Memory B cell (primary cell): ENCODE data around the gene SHH.

Source experiments
- ATAC-seq: fragments of 150-1000 bp; cut with Tn5 transposase; 2 replicates; pipeline ENCODE4 v1.10.0; 2021; ENCODE audit warnings: low read depth, mild to moderate bottlenecking, moderate library complexity
- DNase-seq, 2 donors: peaks; one replicate each; pipeline ENCODE4 v3.0.0; 2022; ENCODE audit warnings: low spot score in 2 of 2
- H3K27ac Mint-ChIP-seq: one replicate; pipeline ENCODE4 v1.8.0; 2022; ENCODE audit warnings: mild to moderate bottlenecking, moderate library complexity, mixed read lengths
- H3K27me3 Mint-ChIP-seq: one replicate; pipeline ENCODE4 v1.8.0; 2022; ENCODE audit warnings: mixed read lengths
- H3K36me3 Mint-ChIP-seq: one replicate; pipeline ENCODE4 v1.8.0; 2022; ENCODE audit warnings: mild to moderate bottlenecking, mixed read lengths
- H3K4me1 Mint-ChIP-seq: one replicate; pipeline ENCODE4 v1.8.0; 2022; ENCODE audit warnings: mixed read lengths
- H3K4me3 Mint-ChIP-seq: one replicate; pipeline ENCODE4 v1.8.0; 2022; ENCODE audit warnings: mild to moderate bottlenecking, moderate library complexity, mixed read lengths
- H3K9me3 Mint-ChIP-seq: one replicate; pipeline ENCODE4 v1.8.0; 2022; ENCODE audit warnings: mixed read lengths

Gene SHH

DNA sequence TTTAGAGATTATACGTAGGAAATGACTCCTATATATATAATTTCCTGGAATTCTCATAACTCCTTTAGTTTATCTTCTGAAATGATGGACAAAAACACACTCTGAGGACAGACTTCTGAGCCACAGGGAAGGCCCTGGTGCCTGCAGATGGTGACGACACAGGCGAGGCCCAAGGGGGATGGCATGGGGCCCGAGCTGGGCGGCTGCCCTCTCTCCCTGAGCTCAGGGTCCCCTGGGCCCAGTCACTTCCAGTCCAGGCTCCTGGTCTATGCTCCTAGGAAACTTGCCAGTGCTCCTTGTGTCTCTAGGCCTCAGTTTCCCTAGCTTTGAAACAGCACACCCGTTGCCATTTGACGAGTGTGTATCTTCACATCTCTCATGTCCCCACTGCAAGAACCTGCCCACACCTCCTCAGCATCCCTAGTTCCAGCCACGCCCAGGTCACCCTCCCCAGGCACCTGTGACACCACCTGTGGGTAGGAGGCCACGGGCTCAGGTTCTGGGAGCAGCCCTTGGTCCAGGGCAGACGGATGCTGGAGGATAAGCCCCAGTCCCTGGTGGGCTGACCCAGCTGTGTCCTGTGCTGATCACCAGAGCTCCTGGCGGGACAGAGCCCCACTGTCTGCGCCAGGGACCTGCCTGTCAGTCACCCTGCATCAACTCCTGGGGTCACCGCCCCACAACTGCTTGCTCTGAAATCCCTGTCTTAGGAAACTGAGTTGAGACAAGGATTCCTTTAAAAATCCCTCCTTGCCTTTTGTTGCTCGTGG lies 23.4 kb upstream of the SHH start:
- Mint-ChIP-seq H3K4me3 (no peak overlapping the region), H3K27ac (no peak overlapping the region), H3K36me3 (no peaks in the 10 kb centered on the region), H3K27me3 (peaks cover 3% of the 10 kb centered on the region), H3K4me1 (no peaks in the 10 kb centered on the region), H3K9me3 (no peaks in the 10 kb centered on the region)
- DNase-seq, result no peak
- no peak for ATAC-seq

DNA sequence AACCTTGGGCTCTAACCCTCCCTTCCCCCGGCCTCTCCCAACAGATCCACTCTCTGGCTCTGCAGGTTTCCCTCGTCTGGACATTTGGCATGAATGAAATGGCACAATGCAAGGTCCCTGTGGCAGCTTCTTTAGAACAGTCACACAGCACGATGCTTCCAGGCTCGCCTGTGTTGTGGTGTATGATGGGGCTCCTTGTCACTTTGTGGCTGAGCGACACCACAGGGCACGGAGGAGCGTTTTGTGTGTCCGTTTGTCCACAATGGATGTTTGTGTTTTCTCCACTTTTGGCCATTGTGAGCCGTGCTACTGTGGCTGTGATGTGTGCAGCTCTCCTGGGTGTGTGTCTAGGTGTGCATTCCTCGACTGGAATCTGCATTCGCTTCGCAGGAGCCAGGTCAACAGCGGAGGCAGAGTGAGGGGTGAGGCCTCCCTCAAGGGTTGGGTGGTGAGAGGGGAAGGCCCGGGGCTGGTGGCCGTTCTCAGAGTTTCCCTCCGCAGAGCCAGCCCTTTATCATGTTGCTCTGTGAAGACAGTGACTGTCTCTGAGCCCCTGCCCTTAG lies 22.3 kb upstream of the SHH start:
- no peaks in the 10 kb centered on the region for H3K9me3 Mint-ChIP-seq
- H3K4me3 Mint-ChIP-seq, result no peak overlapping the region

DNA sequence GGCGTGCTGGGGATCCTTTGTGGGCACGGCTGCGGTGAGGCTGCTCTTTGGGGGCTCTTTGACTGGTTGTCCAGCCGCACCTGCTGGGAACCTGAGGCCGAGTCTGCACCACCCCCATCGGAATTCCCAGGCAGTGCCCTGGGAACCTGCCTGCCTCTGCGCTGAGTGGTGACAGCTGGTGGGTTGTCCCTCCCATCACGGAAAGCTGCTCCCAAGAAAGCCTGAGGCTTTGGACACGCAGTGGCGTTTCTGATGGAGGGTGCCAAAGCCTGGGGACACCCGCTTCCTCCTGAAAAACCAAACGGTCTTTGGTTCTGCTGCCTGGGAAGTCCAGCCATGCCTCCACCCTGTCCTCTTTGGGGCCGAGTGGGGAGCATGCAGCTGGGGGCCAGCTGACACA lies 21.4 kb upstream of the SHH start:
- no peak for ATAC-seq

More for the DNA sequence above, 22.3 kb upstream of the SHH start:
- ATAC-seq (no peak), DNase-seq (no peak)
- no peaks in the 10 kb centered on the region for H3K4me1 Mint-ChIP-seq
- peaks cover 3% of the 10 kb centered on the region for H3K27me3 Mint-ChIP-seq
- H3K36me3 Mint-ChIP-seq, result no peaks in the 10 kb centered on the region
- no peak overlapping the region for H3K27ac Mint-ChIP-seq

DNA sequence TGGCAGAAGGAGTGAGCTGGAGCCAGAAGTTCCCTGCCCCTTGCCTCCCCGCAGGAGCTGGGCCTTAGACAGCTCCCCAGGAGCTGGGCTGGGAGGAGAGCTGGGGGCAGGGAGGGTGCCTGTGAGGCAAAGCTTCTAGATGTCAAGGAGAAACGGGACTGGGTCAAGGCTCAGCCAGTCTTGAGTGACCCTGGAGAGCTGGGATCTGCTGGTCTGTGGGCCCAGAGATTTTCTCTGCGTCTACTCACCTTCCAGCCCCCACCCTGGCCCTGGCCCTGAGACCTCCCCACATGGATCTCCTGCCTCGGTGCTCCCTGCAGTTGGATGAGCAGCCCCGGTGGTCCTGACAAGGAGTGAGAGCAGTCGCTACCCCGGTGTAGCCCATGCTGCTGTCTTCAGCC lies 20.3 kb upstream of the SHH start:
- H3K27me3 Mint-ChIP-seq, result peaks cover 2% of the 10 kb centered on the region
- no peak for DNase-seq
- H3K4me3 Mint-ChIP-seq, result no peak overlapping the region
- H3K4me1 Mint-ChIP-seq, result no peaks in the 10 kb centered on the region
- no peaks in the 10 kb centered on the region for H3K9me3 Mint-ChIP-seq
- no peak overlapping the region for H3K27ac Mint-ChIP-seq
- ATAC-seq, result no peak
- no peaks in the 10 kb centered on the region for H3K36me3 Mint-ChIP-seq

More for the DNA sequence above, 21.4 kb upstream of the SHH start:
- H3K9me3 Mint-ChIP-seq, result no peaks in the 10 kb centered on the region
- DNase-seq, result no peak
- H3K27me3 Mint-ChIP-seq, result peaks cover 3% of the 10 kb centered on the region
- no peaks in the 10 kb centered on the region for H3K4me1 Mint-ChIP-seq
- H3K4me3 Mint-ChIP-seq, result no peak overlapping the region
- H3K27ac Mint-ChIP-seq, result no peak overlapping the region
- H3K36me3 Mint-ChIP-seq, result no peaks in the 10 kb centered on the region

DNA sequence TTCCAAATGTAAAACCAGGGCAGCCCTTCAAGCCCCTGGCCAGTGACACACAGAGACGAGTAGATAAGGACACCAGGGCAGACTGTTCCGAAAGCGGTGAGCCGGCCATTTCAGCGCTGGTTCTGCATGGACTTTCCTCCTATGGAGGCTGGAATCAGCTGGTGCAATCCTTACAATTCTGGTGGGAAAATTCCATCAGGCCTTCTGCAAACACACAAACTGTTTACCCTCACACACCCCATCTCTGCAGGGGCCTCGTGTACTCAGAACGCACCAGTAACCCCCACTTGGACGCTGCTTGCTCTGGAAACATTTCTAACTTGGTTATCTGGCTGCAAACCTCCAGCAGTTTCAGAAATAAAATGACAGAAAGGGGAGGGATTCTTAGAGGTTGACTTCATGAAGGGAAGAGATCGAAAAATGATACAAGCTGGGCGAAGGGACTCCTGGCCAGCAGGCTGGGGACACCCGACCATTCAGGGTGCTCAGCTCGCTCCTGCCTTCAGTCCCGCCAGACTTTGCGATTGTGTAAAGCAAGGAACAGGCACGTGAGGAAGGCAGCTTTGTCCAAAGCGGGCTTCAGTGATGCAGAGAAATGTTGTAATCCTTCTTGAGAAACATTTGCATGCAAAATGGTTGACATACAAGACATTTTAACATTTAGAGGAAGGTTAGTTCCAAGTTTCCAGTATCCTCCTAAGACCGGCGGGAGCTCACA lies 19.7 kb upstream of the SHH start:
- Mint-ChIP-seq H3K27ac (no peak overlapping the region), H3K9me3 (no peaks in the 10 kb centered on the region), H3K4me1 (no peaks in the 10 kb centered on the region), H3K27me3 (peaks cover 2% of the 10 kb centered on the region), H3K36me3 (no peaks in the 10 kb centered on the region), H3K4me3 (no peak overlapping the region)
- ATAC-seq, result no peak
- DNase-seq, result no peak

DNA sequence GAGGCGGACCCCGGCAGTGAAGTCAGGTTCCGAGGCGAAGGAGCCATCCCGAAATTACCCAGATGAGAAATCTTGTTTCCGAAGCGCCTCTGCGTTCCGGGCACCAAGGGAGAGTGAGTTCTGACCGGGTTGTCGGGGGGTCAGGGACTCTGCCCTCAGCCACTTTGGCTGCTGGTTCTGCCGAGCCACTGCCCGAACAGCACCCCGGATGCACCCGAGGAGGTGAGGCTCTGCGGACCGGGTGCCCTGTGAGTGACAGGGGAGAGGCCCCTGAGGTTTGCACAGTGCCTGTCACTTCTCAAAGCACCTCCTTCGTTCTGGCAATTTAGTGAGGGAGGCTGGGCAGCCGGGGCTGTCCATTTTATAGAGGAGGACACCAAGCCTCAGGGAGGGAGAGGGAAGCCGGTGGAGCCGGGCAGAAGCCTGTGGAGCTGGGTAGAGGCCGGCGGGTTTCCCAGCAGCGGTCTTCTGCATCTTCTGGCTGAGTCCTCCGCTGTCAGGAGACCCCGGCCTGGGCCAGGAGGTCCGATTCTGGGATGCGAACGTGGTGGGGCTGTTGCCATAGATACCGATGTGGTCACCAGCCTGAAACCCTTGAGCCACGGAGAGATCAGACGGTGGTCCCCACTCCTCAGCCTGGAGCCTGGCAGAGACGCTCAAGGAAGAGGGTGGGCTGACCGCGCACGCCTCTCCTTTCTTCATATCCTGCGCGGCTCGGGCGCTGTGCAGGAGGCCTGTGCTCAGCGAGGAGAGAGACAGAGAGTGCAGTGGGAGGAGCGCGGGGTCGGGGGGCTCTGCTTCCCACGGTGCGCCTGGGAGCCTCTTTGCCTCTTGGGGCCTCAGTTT lies 18.9 kb upstream of the SHH start:
- no peaks in the 10 kb centered on the region for H3K36me3 Mint-ChIP-seq
- no peak for ATAC-seq
- H3K9me3 Mint-ChIP-seq, result no peaks in the 10 kb centered on the region
- no peak overlapping the region for H3K4me3 Mint-ChIP-seq
- no peak for DNase-seq
- no peaks in the 10 kb centered on the region for H3K4me1 Mint-ChIP-seq
- no peak overlapping the region for H3K27ac Mint-ChIP-seq
- H3K27me3 Mint-ChIP-seq, result peaks cover 4% of the 10 kb centered on the region

DNA sequence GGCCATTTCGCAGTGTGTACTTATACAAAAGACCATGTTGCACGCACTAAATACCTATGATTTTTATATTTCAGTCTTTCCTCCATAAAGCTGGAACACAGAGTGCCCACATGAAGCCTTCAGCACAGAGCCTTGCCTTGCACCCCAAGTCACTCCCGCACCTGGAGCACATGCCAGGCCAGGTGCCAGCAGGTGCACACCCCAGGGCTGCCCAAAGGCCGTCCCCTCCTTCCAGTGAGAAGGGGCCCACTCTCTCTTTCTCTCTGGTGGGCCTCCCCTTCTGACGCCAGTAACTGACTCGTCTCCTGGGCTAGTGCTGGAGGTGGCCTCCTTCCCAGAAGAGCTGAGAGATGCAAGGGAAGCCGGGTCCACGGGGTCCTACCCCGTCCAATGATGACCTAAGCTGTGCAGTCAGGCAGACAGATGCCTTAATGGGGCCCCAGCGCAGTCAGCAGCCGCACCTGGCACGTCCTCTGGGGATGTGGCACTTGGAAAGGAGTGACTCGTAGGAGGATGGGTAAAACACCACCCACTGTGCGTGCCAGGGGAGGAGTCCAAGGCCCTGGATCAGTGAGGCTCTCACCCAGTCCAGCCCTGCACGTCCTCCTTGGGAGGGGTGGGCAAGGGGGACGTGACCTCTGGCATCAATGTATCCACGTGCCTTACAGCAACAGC lies 17.7 kb upstream of the SHH start:
- H3K27ac Mint-ChIP-seq, result no peak overlapping the region
- H3K27me3 Mint-ChIP-seq, result peaks cover 10% of the 10 kb centered on the region
- ATAC-seq, result no peak
- H3K4me3 Mint-ChIP-seq, result no peak overlapping the region
- no peak for DNase-seq
- no peaks in the 10 kb centered on the region for H3K36me3 Mint-ChIP-seq
- H3K9me3 Mint-ChIP-seq, result no peaks in the 10 kb centered on the region
- H3K4me1 Mint-ChIP-seq, result no peaks in the 10 kb centered on the region

DNA sequence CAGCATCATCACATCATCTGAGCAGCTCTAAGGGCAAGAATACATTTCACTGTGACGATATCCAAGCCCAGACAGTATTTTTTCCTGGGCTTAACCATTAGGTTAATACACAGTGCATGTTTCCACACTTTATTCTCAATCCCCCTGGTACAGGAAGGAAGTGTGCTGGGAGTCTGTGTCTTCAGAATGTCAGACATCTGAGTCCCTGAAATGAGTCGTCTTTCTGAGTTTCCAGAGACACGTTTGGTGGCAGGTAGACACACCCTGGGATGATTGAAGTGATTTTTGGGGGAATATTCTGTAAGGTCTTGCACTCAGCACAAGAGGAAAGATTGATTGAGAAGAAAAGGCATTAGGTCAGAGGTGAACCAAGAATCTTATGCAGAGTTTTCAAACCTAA lies 13.1 kb upstream of the SHH start:
- Mint-ChIP-seq H3K27me3 (peaks cover 24% of the 10 kb centered on the region), H3K9me3 (no peaks in the 10 kb centered on the region), H3K4me3 (no peak overlapping the region), H3K27ac (no peak overlapping the region), H3K36me3 (no peaks in the 10 kb centered on the region), H3K4me1 (no peaks in the 10 kb centered on the region)
- DNase-seq, result no peak
- no peak for ATAC-seq

DNA sequence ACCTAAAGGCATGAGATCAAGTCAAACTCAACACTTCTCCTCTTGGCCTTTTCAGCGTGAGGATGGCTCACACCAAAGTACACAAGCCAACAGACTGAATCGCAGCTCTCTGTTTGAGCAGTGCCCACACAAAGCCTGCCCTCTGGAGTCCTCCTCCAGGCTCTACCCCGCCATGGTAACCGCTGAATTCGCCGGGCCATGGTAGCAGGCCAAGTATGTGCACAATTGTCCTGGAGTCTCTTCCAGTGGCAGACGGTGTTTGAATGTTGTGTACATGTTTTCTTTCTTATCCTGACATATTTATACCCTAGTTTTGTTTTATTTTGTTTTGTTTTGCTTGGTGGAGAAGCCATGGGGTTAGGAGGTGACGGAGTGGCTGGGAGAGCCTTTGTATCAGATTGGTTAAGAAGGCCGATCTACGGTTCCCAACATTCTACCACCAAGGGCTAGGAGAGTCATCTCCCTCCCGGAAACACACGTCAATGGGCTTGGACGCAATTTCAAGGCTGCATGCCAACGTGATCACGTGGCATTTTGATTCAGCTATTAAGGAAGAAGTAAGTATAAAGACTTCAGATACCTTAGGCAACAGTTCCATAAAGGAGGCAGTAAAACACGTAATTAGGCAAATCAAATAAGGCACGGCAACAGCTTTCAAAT lies 12.1 kb upstream of the SHH start:
- peaks cover 24% of the 10 kb centered on the region for H3K27me3 Mint-ChIP-seq
- H3K4me3 Mint-ChIP-seq, result no peak overlapping the region
- no peak for DNase-seq
- no peaks in the 10 kb centered on the region for H3K4me1 Mint-ChIP-seq
- H3K36me3 Mint-ChIP-seq, result no peaks in the 10 kb centered on the region
- H3K9me3 Mint-ChIP-seq, result no peaks in the 10 kb centered on the region
- ATAC-seq, result no peak
- H3K27ac Mint-ChIP-seq, result no peak overlapping the region

DNA sequence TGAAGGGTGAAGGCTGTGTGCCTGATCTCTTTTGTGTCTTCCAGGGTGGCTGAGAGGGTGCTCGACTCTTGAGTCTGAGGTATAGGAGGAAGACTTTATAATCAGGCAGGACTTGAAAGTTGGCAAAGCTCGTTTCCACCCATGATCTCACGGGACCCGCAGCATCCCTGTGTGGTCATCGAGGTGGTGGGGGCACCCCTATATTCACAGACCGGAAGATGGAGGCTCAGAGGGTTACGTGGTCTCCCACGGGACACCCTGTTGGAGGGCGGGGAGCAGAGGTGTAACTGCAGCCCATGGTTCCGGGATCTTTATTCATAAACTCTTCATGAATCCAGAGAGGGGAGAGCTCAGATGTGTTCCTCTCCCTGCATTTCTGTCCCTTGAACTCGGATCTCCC lies 9.6 kb upstream of the SHH start:
- no peaks in the 10 kb centered on the region for H3K36me3 Mint-ChIP-seq
- H3K27me3 Mint-ChIP-seq, result peaks cover 26% of the 10 kb centered on the region
- DNase-seq (no peak), ATAC-seq (no peak)
- H3K27ac Mint-ChIP-seq, result no peak overlapping the region
- no peaks in the 10 kb centered on the region for H3K9me3 Mint-ChIP-seq
- H3K4me3 Mint-ChIP-seq, result no peak overlapping the region
- H3K4me1 Mint-ChIP-seq, result no peaks in the 10 kb centered on the region

DNA sequence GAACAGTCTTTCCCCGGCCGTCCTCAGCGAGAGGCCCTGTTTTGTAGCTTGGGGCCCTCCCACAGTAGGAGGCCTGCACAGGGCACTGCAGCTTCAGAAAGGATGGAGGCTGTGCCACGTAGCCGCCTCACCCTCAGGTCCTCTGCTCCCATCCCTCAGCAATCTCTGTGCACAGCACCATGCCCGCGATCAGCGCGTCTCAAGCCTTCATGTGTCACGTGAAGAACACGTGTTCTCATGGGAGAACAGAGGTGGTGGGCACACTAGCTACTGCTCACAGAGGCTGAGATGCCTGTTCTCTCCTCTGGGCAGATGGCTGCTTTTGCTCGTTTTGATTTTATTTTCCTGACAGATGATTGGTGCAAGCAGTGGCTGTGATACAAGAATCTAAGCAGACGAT lies 8.5 kb upstream of the SHH start:
- no peak for ATAC-seq
- DNase-seq, result no peak
- H3K27me3 Mint-ChIP-seq, result peaks cover 23% of the 10 kb centered on the region
- no peak overlapping the region for H3K4me3 Mint-ChIP-seq
- H3K4me1 Mint-ChIP-seq, result no peaks in the 10 kb centered on the region
- H3K27ac Mint-ChIP-seq, result no peak overlapping the region
- H3K36me3 Mint-ChIP-seq, result no peaks in the 10 kb centered on the region
- no peaks in the 10 kb centered on the region for H3K9me3 Mint-ChIP-seq

DNA sequence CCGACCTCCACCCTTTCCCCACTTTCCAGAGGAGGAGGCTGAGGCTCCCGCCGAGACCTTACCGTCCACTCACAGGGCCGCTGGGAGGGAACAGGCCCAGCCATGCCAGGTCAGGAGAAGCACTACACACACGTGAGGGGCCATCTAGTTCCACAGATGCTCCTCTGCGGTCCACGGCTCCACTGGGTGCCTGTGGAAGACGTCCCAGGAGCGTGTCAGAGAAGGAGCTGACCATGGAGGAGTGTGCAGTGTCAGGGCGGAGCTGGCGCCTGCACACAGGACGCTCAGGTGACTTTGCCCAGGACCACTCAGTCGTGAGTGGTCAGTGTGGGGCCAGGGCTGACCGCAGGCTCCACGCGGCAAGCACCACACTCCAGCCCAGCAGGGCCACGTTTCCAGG lies 8.0 kb upstream of the SHH start:
- ATAC-seq, result no peak
- Mint-ChIP-seq H3K4me3 (no peak overlapping the region), H3K9me3 (no peaks in the 10 kb centered on the region), H3K4me1 (peaks cover 4% of the 10 kb centered on the region), H3K27ac (no peak overlapping the region), H3K36me3 (no peaks in the 10 kb centered on the region), H3K27me3 (peaks cover 25% of the 10 kb centered on the region)
- DNase-seq, result no peak

DNA sequence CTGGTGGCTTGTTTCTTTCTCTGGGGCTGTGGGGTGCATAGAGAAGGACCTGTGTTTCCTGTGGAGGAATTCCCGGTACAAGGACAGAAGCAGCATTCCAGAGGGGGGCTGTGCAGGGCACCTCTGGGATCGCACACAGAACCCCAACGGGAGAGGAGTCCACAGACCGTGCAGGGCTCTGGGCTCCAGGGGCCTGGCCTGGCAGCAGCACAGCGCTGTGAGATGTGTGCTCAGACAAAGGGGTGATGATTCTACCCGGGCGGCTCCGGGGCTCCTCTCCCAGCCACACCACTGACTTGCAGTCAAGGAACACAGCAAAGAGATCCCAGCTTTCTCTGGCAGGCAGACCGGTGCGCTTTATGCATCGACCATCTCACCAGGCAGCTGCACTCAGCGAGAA lies 6.9 kb upstream of the SHH start:
- Mint-ChIP-seq H3K27me3 (peaks cover 25% of the 10 kb centered on the region), H3K36me3 (no peaks in the 10 kb centered on the region), H3K9me3 (no peaks in the 10 kb centered on the region), H3K4me1 (peaks cover 5% of the 10 kb centered on the region), H3K27ac (no peak overlapping the region), H3K4me3 (no peak overlapping the region)
- DNase-seq, result no peak
- no peak for ATAC-seq
